GM12801 (cell line): ENCODE results near the gene UBAC1.

Experiments used
- CTCF ChIP-seq: IDR thresholded peaks from one replicate; pipeline ENCODE4 v1.5.1; 2011; ENCODE audit warnings: control low read depth; ENCODE audit not compliant: insufficient read length; ENCODE audit errors: extremely low read depth

UBAC1 gene

GRCh38 chr9:135926402-135927194, 34.6 kb downstream of the UBAC1 start:
- no peak for TF ChIP-seq CTCF

- TF ChIP-seq CTCF, result no peak
Observed at GRCh38 chr9:135925496-135926133, 35.6 kb downstream of the UBAC1 start.

GRCh38 chr9:135924628-135925338, 36.4 kb downstream of the UBAC1 start:
- TF ChIP-seq CTCF, result no peak

- no peak for TF ChIP-seq CTCF
Observed at GRCh38 chr9:135923508-135923907, 37.7 kb downstream of the UBAC1 start.

GRCh38 chr9:135921749-135922310, 39.3 kb downstream of the UBAC1 start:
- no peak for TF ChIP-seq CTCF

- no peak for TF ChIP-seq CTCF
Observed at GRCh38 chr9:135920973-135921585, 40.1 kb downstream of the UBAC1 start.

GRCh38 chr9:135920256-135920930, 40.8 kb downstream of the UBAC1 start:
- TF ChIP-seq CTCF, result no peak
